HG02943 (cell line): Measurements from ENCODE around the gene IL2RA.
"Not testable (repeated sequence)": the region's sequence is repeated elsewhere in the genome, so short reads cannot be mapped to it uniquely, and the experiment has no call there.

Source experiments
- ATAC-seq: cut with Tn5 transposase; IDR thresholded peaks from one replicate; pipeline ENCODE4 v1.9.1; 2021; ENCODE audit warnings: mild to moderate bottlenecking, low read depth, moderate library complexity; ENCODE audit not compliant: unreplicated experiment

The IL2RA gene

GRCh38 chr10:6019010-6019782 is 43.0 kb downstream of the IL2RA start:
- ATAC-seq = no peak

GRCh38 chr10:6018422-6018821 is 43.7 kb downstream of the IL2RA start:
- ATAC-seq = no peak

GRCh38 chr10:6017781-6018354 is 44.3 kb downstream of the IL2RA start:
- ATAC-seq = no peak

GRCh38 chr10:6014241-6014761 is 47.9 kb downstream of the IL2RA start:
- no peak for ATAC-seq

GRCh38 chr10:6013413-6014192 is 48.6 kb downstream of the IL2RA start:
- no peak for ATAC-seq

GRCh38 chr10:6012121-6012905 is 49.9 kb downstream of the IL2RA start:
- no peak for ATAC-seq

- ATAC-seq = no peak
These were observed 50.6 kb downstream of the IL2RA start for GRCh38 chr10:6011558-6011957.

- ATAC-seq = no peak
These were observed 51.6 kb downstream of the IL2RA start for GRCh38 chr10:6010569-6010968.

GRCh38 chr10:6009961-6010360 is 52.2 kb downstream of the IL2RA start:
- no peak for ATAC-seq

- ATAC-seq = no peak
These were observed 53.0 kb downstream of the IL2RA start for GRCh38 chr10:6009150-6009549.

GRCh38 chr10:6008497-6009142 is 53.5 kb downstream of the IL2RA start:
- no peak for ATAC-seq

GRCh38 chr10:6006991-6007390 is 55.2 kb downstream of the IL2RA start:
- ATAC-seq = no peak

- ATAC-seq = no peak
These were observed 55.6 kb downstream of the IL2RA start for GRCh38 chr10:6006546-6006945.

- ATAC-seq = no peak
These were observed 56.2 kb downstream of the IL2RA start for GRCh38 chr10:6005856-6006395.

GRCh38 chr10:6005161-6005804 is 56.9 kb downstream of the IL2RA start:
- not testable (repeated sequence) for ATAC-seq

- no peak for ATAC-seq
These were observed 59.2 kb downstream of the IL2RA start for GRCh38 chr10:6002809-6003510.

- ATAC-seq = no peak
These were observed 62.6 kb downstream of the IL2RA start for GRCh38 chr10:5999440-6000165.

- no peak for ATAC-seq
These were observed 65.5 kb downstream of the IL2RA start for GRCh38 chr10:5996696-5997095.
